Astrocyte of the spinal cord (primary cell): ENCODE results near the gene HDAC4.

ENCODE experiments used
- DNase-seq: peaks from one replicate; pipeline ENCODE4 v3.0.0; 2011; ENCODE audit warnings: low read depth, low spot score
- H3K4me3 ChIP-seq: 2 replicates; pipeline ENCODE4 v1.5.1; 2011; ENCODE audit warnings: low read depth, mild to moderate bottlenecking, low read length, moderate library complexity
- in situ Hi-C: cut with HindIII; loops from 2 replicates; pipeline ENCODE4 v1.10.0; 2017; ENCODE audit warnings: low sequenced_read_pairs
- TF ChIP-seq, protein P1 (sequence below): IDR thresholded peaks from 2 replicates; pipeline ENCODE4 v1.5.1; 2012; ENCODE audit warnings: low read depth, mild to moderate bottlenecking, low read length, inconsistent platforms

The HDAC4 gene

DNA sequence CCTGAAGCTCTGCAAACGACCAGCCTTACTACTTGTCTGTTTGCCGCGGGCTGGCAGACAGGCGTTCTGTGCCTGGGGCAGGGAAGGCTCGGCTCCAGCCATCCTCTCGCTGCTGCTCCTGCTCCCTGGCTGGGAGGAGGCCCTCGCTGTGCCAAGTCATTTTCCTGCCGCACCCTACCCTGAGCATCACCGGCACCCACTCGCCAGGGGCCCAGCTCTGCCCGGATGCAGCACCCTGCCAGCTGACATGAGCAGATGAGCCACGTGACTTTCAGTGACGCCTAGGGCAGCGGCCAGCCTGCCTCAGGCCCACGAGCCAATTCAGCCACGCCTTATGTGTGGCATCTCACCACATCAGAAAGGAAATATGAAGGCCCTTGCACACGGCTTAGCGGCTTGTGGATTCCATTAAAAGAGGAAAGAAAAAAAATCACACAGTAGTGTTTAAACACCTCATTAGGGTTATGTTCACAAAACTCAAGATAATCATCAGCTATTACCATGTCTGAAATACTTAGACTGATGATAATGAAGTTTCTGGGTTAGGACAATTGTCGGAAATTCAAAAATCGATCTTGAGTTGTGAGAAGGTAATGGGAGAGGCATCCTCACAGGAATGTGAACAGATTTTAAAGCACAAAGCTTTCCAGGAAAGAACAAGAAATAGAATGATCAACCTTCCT is 302.4 kb downstream of the HDAC4 start:
- H3K4me3 ChIP-seq: no peak overlapping the region
- TF ChIP-seq, protein P1, sequence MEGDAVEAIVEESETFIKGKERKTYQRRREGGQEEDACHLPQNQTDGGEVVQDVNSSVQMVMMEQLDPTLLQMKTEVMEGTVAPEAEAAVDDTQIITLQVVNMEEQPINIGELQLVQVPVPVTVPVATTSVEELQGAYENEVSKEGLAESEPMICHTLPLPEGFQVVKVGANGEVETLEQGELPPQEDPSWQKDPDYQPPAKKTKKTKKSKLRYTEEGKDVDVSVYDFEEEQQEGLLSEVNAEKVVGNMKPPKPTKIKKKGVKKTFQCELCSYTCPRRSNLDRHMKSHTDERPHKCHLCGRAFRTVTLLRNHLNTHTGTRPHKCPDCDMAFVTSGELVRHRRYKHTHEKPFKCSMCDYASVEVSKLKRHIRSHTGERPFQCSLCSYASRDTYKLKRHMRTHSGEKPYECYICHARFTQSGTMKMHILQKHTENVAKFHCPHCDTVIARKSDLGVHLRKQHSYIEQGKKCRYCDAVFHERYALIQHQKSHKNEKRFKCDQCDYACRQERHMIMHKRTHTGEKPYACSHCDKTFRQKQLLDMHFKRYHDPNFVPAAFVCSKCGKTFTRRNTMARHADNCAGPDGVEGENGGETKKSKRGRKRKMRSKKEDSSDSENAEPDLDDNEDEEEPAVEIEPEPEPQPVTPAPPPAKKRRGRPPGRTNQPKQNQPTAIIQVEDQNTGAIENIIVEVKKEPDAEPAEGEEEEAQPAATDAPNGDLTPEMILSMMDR: no peak
- in situ Hi-C loops: no loop called here
- no peak for DNase-seq

DNA sequence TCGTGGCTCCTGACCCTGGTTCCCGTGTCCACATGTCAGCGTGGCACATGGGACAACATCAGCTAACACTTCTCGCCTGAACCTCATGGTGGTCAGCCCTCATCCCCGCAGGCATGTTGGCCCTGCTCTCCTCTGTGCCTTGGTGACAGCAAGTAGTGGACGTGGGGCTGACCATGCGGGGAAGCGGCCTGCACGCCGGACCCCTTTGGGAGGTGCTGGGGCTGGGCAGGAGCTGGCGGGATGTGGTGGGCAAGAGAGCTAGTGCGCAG is 303.5 kb downstream of the HDAC4 start:
- TF ChIP-seq, protein P1: no peak
- no peak for DNase-seq
- in situ Hi-C loops: no loop called here
- no peak overlapping the region for H3K4me3 ChIP-seq

DNA sequence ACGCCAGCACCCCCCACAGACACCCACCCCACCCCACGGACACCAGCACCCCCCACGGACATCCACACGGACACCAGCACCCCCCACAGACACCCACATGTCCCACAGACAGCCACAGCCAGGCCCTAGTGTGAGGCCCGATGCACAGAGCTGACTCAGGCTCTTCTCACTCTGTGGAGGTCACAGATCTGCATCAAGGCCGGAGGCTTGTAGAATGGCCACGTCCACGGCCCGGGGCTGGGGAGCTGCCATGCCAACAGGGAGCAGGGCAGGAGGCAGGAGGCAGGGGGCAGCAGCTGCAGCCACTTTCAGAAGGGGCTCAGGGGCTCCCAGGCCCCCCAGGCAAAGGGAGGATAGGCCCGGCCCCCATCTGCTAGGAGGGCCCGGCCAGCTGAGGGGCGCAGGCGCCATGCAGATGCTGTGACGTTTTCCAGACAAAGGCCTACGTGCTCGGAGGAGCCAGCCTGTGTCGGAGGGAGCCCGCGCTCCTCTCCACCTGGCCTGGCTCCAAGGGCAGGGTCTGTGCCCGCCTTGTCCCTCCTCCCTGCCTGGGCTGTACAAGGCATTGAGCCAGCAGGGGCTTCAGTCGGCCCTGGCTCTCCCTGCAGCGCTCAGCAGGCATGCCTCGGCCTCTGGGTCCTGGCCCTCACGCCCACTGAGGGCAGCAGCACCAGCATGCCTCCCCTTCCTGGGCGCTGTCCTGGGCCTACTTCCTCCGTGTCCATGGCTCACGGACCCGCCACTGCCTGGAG is 304.0 kb downstream of the HDAC4 start:
- in situ Hi-C loops: no loop called here
- DNase-seq: no peak

DNA sequence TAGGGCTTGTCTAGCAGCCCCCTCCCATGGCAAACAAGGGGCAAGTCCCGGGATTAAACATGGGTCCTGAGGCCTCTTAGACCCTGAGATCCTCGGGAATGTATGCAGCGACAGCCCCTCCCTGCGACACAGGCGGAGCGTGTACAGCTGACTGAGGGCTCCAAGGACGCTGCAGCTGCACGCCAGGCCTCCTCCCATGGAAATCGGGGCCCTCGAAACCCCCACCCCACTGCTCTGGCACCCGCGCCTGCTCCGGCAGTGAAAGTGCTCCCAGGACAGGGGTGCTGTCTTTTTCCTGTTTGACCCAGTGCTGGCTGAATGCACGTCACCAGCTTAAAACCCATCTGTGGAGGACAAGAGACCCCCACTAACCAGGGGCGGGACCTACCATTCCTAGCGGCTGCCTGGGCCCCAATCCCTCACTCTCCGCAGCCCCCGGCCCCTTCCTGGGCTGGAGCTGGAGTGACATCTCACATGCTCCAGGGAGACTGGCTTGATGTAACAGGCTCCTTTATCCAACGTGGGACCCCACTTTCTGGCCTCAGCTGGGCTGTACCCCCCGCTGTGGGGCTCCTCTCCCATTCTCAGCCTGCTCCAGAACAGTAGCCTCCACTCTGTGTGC is 305.2 kb downstream of the HDAC4 start:
- in situ Hi-C loops: no loop called here
- TF ChIP-seq, protein P1: no peak
- no peak for DNase-seq
- H3K4me3 ChIP-seq: no peak overlapping the region

More for the DNA sequence above, 304.0 kb downstream of the HDAC4 start:
- no peak overlapping the region for H3K4me3 ChIP-seq
- TF ChIP-seq, protein P1: no peak

DNA sequence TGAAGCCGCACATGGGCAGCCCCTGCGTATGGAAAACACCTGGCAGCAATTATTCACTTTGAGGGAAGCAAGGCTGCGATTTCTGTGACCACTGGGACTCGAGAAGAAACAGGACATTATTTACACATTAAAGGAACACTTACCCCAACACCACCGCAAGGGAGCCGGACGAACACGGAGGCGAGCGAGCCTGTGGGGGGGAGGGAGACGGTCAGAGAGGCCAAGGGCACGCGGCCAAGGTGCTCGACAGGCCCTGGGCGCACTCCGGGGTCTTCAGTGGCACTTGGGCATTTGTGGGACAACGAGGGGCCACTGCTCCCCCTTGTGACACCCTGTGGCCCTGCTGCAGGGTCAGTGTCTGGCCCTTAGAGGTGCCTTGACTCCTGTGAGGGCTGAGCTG is 306.0 kb downstream of the HDAC4 start:
- in situ Hi-C loops: no loop called here
- DNase-seq: no peak
- no peak overlapping the region for H3K4me3 ChIP-seq
- TF ChIP-seq, protein P1: no peak

DNA sequence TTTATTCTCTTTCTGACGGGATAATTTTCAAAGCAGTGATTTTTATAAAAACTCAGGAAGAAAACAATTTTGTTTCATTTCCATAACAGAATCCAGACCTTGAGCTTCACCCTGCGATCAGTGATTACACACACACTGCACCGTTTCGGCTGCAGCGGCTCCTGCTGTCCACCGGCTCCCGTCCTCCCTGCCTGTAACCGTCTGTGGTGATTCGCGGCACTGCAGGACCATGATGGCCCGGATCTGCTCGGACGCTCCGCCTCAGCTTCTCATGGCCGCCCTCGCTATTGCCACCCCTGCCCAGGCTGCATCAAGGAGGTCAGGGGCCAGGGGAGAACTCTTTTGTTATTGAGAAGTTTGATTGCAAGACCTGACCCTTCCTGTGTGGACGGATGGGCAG is 306.9 kb downstream of the HDAC4 start:
- in situ Hi-C loops: no loop called here
- DNase-seq: no peak
- no peak overlapping the region for H3K4me3 ChIP-seq
- TF ChIP-seq, protein P1: no peak
